HepG2 (cell line): ENCODE data around the gene NRAS. TPM values are rescaled to one million over a fixed set of nuclear protein-coding genes. Genes with fewer than 3 reads are reported as not detected.

Source experiments
- ATAC-seq: fragments of 200-7000 bp; cut with Tn5 transposase; 3 replicates; pipeline ENCODE4 v1.9.1; 2020; ENCODE audit warnings: mild to moderate bottlenecking, moderate library complexity
- BruUV-seq: library from RNA; stranded (reverse); fragments of 400-500 nt; replicated peaks from 2 replicates; lab custom pipeline; 2021; lab: Mats Ljungman, UMichigan
- CTCF ChIA-PET: fragments of 300-600 bp; formaldehyde crosslinking; extraction: SDS; loops from one replicate; lab custom pipeline; 2021; ENCODE audit warnings: low total read pairs, inconsistent platforms, low intra/inter-chr PET ratio; lab: Yijun Ruan, JAX
- POLR2A ChIA-PET: fragments of 350-600 bp; sonication (Branson Sonifier 250); formaldehyde crosslinking; loops from one replicate; lab custom pipeline; 2020; ENCODE audit warnings: antibody characterized with exemption, inconsistent platforms; lab: Yijun Ruan, JAX
- DNase-seq: peaks from one replicate; pipeline ENCODE4 v3.0.0-alpha.2; 2015; ENCODE audit warnings: low spot score
- FAIRE-seq: peaks from 3 replicates; lab custom pipeline; 2011; peaks lifted over from hg19 to GRCh38; lab: Jason Lieb, UNC
- H2AFZ ChIP-seq: one replicate; pipeline ENCODE4 v1.6.1; 2011; ENCODE audit warnings: low read length, inconsistent platforms
- H3K27ac ChIP-seq: fragments of 300-600 bp; 3 replicates; pipeline ENCODE4 v1.8.0; 2011; ENCODE audit warnings: mixed run types, mild to moderate bottlenecking, mixed read lengths, low read length, inconsistent platforms; ENCODE audit not compliant: insufficient read depth; ENCODE audit errors: extremely low read length
- H3K27me3 ChIP-seq, 2 experiments: fragments of 200-600 bp in 1 of 2; 2 replicates in 1 of 2; 3 replicates in 1 of 2; pipeline versions ENCODE4 v1.6.0 to v1.8.0; 2011; ENCODE audit warnings: low read length in 2 of 2, mild to moderate bottlenecking in 2 of 2, moderate library complexity in 2 of 2, inconsistent platforms in 1 of 2; ENCODE audit not compliant: insufficient read depth in 2 of 2, control insufficient read depth in 1 of 2
- H3K36me3 ChIP-seq, 2 experiments: fragments of 200-600 bp in 1 of 2; replicated peaks in 1 of 2; 2 replicates in 1 of 2; 3 replicates in 1 of 2; pipeline versions ENCODE4 v1.5.1 to v1.8.0; 2011; ENCODE audit warnings: low read length in 2 of 2, inconsistent platforms in 1 of 2; ENCODE audit not compliant: insufficient read depth in 2 of 2, control insufficient read depth in 1 of 2
- H3K4me1 ChIP-seq: 2 replicates; pipeline ENCODE4 v1.5.1; 2012; ENCODE audit warnings: low read length, inconsistent platforms; ENCODE audit not compliant: insufficient read depth
- H3K4me2 ChIP-seq: 2 replicates; pipeline ENCODE4 v1.6.0; 2011; ENCODE audit warnings: low read depth, low read length, inconsistent platforms
- H3K4me3 ChIP-seq, 3 experiments: fragments of 200-600 bp in 1 of 3; sonication (generic), shearing (Covaris generic) in 1 of 3; replicated peaks in 1 of 3; 2 replicates each; pipeline ENCODE4 v1.5.1; 2011 to 2016; ENCODE audit warnings: low read length in 3 of 3, inconsistent platforms in 2 of 3, low read depth in 2 of 3, mild to moderate bottlenecking in 2 of 3, control low read depth in 1 of 3, mixed read lengths in 1 of 3; ENCODE audit not compliant: insufficient read depth in 1 of 3
- H3K79me2 ChIP-seq: one replicate; pipeline ENCODE4 v1.6.1; 2011; ENCODE audit warnings: low read length, inconsistent platforms; ENCODE audit not compliant: insufficient read depth
- H3K9ac ChIP-seq: 2 replicates; pipeline ENCODE4 v1.6.0; 2011; ENCODE audit warnings: mild to moderate bottlenecking, low read depth, low read length, inconsistent platforms; ENCODE audit not compliant: insufficient read depth
- H3K9me3 ChIP-seq: 2 replicates; pipeline ENCODE4 v1.5.1; 2012; ENCODE audit warnings: mild to moderate bottlenecking, low read length
- H4K20me1 ChIP-seq: 2 replicates; pipeline ENCODE4 v1.6.0; 2011; ENCODE audit warnings: inconsistent platforms, mild to moderate bottlenecking, low read length, moderate library complexity; ENCODE audit not compliant: insufficient read depth
- CC2D1A ChIP-seq: sonication (generic); formaldehyde crosslinking; IDR thresholded peaks from 2 replicates; pipeline ENCODE4 v1.8.1; 2023; ENCODE audit warnings: mild to moderate bottlenecking, missing genetic modification reagents
- ETS1 ChIP-seq: sonication (generic); formaldehyde crosslinking; IDR thresholded peaks from 2 replicates; pipeline ENCODE4 v1.4.0; 2020; ENCODE audit warnings: missing genetic modification reagents
- IRF2 ChIP-seq: IDR thresholded peaks from 2 replicates; pipeline ENCODE4 v1.6.1; 2018; ENCODE audit warnings: missing genetic modification reagents, missing compliant biosample characterization
- JUNB ChIP-seq: sonication (generic); formaldehyde crosslinking; IDR thresholded peaks from 2 replicates; pipeline ENCODE4 v1.8.0; 2022; ENCODE audit warnings: missing genetic modification reagents, mild to moderate bottlenecking, borderline replicate concordance
- MXI1 ChIP-seq: IDR thresholded peaks from 3 replicates; pipeline ENCODE4 v1.6.1; 2012; ENCODE audit warnings: low read depth, low read length, inconsistent platforms, borderline replicate concordance
- NCOR1 ChIP-seq: fragments of 200-600 bp; sonication (generic); IDR thresholded peaks from 2 replicates; pipeline ENCODE4 v1.7.0; 2017; ENCODE audit warnings: antibody characterized with exemption, low read length, borderline replicate concordance
- SIN3A ChIP-seq: IDR thresholded peaks from 2 replicates; pipeline ENCODE4 v1.6.1; 2011; ENCODE audit warnings: low read depth, mild to moderate bottlenecking, control low read depth, low read length, borderline replicate concordance
- SOX13 ChIP-seq, 3 experiments: fragments of 450-650 bp in 1 of 3; sonication (generic) in 1 of 3; formaldehyde crosslinking in 1 of 3; IDR thresholded peaks in 2 of 3; conservative IDR thresholded peaks in 1 of 3; 2 replicates each; pipeline versions ENCODE4 v1.5.0 to v1.6.1; 2016 to 2020; ENCODE audit warnings: antibody characterized with exemption in 1 of 3, mild to moderate bottlenecking in 1 of 3, missing compliant biosample characterization in 1 of 3, missing genetic modification reagents in 1 of 3, moderate library complexity in 1 of 3
- SOX5 ChIP-seq: IDR thresholded peaks from 2 replicates; pipeline ENCODE4 v1.6.1; 2016; ENCODE audit warnings: borderline replicate concordance
- YEATS2 ChIP-seq: sonication (generic); formaldehyde crosslinking; IDR thresholded peaks from 2 replicates; pipeline ENCODE4 v1.4.0; 2020; ENCODE audit warnings: missing genetic modification reagents, borderline replicate concordance
- ZFP37 ChIP-seq: sonication (generic); formaldehyde crosslinking; IDR thresholded peaks from 2 replicates; pipeline ENCODE4 v1.4.0; 2020; ENCODE audit warnings: missing genetic modification reagents, borderline replicate concordance
- ZKSCAN8 ChIP-seq: IDR thresholded peaks from 2 replicates; pipeline ENCODE4 v1.6.1; 2016; ENCODE audit warnings: borderline replicate concordance, missing genetic modification reagents, missing compliant biosample characterization
- ZMYM2 ChIP-seq: sonication (generic); formaldehyde crosslinking; IDR thresholded peaks from 2 replicates; pipeline ENCODE4 v1.8.0; 2022; ENCODE audit warnings: mild to moderate bottlenecking, missing genetic modification reagents
- ZNF138 ChIP-seq: sonication (generic); formaldehyde crosslinking; IDR thresholded peaks from 2 replicates; pipeline ENCODE4 v1.5.0; 2020; ENCODE audit warnings: mild to moderate bottlenecking, low read depth, missing genetic modification reagents
- ZNF260 ChIP-seq: sonication (generic); formaldehyde crosslinking; IDR thresholded peaks from 2 replicates; pipeline ENCODE4 v1.4.0; 2020; ENCODE audit warnings: missing genetic modification reagents, low read depth, mild to moderate bottlenecking, borderline replicate concordance
- ZNF460 ChIP-seq: sonication (generic); formaldehyde crosslinking; IDR thresholded peaks from 2 replicates; pipeline ENCODE4 v1.5.1; 2020; ENCODE audit warnings: missing genetic modification reagents, mild to moderate bottlenecking, borderline replicate concordance
- ZNF800 ChIP-seq: sonication (generic); formaldehyde crosslinking; IDR thresholded peaks from 2 replicates; pipeline ENCODE4 v1.4.0; 2020; ENCODE audit warnings: missing genetic modification reagents
- ZSCAN22 ChIP-seq: sonication (generic); formaldehyde crosslinking; IDR thresholded peaks from 2 replicates; pipeline ENCODE4 v1.4.0; 2020; ENCODE audit warnings: mild to moderate bottlenecking, missing genetic modification reagents
- WGBS: methylation state at CpG from one replicate; pipeline ENCODE4 v1.1.6; 2017; ENCODE audit warnings: low lambda C conversion rate; 5-methylcytosine and 5-hydroxymethylcytosine counted together
- in situ Hi-C: cut with HindIII; loops from 2 replicates; pipeline ENCODE4 v1.10.0; 2017; ENCODE audit warnings: low pct_unique_long_range_greater_than_20kb; ENCODE audit not compliant: extremely low pct_ligation_motif_present
- intact Hi-C: fragments of 100-400 bp; cut with micrococcal nuclease; formaldehyde crosslinking; loops from one replicate; pipeline ENCODE4 v1.10.0; 2022; ENCODE audit not compliant: unreplicated experiment
- polyA plus RNA-seq, 8 experiments: library from polyadenylated mRNA; depleted of rRNA in 3 of 8; stranded (reverse) in 7 of 8; unstranded in 1 of 8; fragments of >200 nt; fragmentation: Illumina TruSeq in 4 of 8; extraction: Trizol in 4 of 8; gene quantifications; 2 replicates each; pipeline versions ENCODE4 v1.2.1 to v1.2.3, GENCODE V29; 2011 to 2016; ENCODE audit warnings: low read depth in 4 of 8, missing spikeins in 1 of 8, mixed read lengths in 1 of 8; ENCODE audit not compliant: insufficient read depth in 1 of 8
- total RNA-seq, 5 experiments: library from RNA; depleted of rRNA; stranded (reverse); fragments of >200 nt; fragmentation: Illumina TruSeq; extraction: Trizol; gene quantifications; 2 replicates each; pipeline ENCODE4 v1.2.3, GENCODE V29; 2016; ENCODE audit warnings: low read depth in 1 of 5
- TF ChIP-seq, protein P1 (sequence below): sonication (generic); formaldehyde crosslinking; IDR thresholded peaks from 2 replicates; pipeline ENCODE4 v1.4.0; 2020; ENCODE audit warnings: missing genetic modification reagents

Gene NRAS
- total and polyA plus RNA-seq, 2 of the 13 experiments (the other 11 are each of a cell fraction or from before 2014, with no cell fraction given): 38.6 to 58.8 TPM

DNA sequence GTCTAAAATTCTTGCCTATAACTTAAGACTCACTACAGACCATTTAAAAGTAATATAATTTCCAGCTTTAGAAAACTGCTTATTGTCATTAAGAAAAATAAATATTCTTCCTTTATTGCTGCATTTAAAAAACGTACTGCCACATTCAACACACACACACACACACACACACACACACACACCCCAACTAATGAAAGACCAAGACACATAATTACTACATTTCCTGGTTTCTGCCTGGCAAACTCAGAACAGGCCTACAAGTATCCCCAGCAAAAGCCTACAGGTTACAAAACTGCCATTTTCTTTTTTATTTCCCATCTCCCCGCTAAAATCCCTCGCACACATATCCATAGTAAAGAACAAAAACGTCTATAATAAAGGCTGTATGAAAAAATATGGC is 48.2 kb downstream of the NRAS start:
- intact Hi-C loops: no loop called here
- POLR2A ChIA-PET: interaction anchor here (1.0 kb wide), 1 partner anchor 112 kb away, joined by 3 read pairs; the partner anchor contains the start of gene SIKE1

More for the DNA sequence above, 48.2 kb downstream of the NRAS start:
- TF ChIP-seq ZNF800 (CRISPR knock-in tag): no peak
- TF ChIP-seq SOX13 (IDR thresholded peaks at IDR 0.05): no peak
- no peak for TF ChIP-seq SOX13 (CRISPR knock-in tag; conservative IDR thresholded peaks at IDR 0.05 in 1 of 2, IDR thresholded peaks at IDR 0.05 in 1 of 2)
- TF ChIP-seq JUNB (CRISPR knock-in tag): no peak
- no peak for TF ChIP-seq ETS1 (CRISPR knock-in tag)
- no peak for TF ChIP-seq SIN3A
- no peak for TF ChIP-seq MXI1
- TF ChIP-seq YEATS2 (CRISPR knock-in tag): no peak
- no peak for TF ChIP-seq ZFP37 (CRISPR knock-in tag)
- no peak for TF ChIP-seq ZMYM2 (CRISPR knock-in tag)
- no peak for TF ChIP-seq IRF2
- TF ChIP-seq ZKSCAN8 (CRISPR knock-in tag): no peak
- TF ChIP-seq ZNF460 (CRISPR knock-in tag): no peak
- TF ChIP-seq ZNF138 (CRISPR knock-in tag): no peak
- TF ChIP-seq, protein P1, sequence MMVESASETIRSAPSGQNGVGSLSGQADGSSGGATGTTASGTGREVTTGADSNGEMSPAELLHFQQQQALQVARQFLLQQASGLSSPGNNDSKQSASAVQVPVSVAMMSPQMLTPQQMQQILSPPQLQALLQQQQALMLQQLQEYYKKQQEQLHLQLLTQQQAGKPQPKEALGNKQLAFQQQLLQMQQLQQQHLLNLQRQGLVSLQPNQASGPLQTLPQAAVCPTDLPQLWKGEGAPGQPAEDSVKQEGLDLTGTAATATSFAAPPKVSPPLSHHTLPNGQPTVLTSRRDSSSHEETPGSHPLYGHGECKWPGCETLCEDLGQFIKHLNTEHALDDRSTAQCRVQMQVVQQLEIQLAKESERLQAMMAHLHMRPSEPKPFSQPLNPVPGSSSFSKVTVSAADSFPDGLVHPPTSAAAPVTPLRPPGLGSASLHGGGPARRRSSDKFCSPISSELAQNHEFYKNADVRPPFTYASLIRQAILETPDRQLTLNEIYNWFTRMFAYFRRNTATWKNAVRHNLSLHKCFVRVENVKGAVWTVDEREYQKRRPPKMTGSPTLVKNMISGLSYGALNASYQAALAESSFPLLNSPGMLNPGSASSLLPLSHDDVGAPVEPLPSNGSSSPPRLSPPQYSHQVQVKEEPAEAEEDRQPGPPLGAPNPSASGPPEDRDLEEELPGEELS (CRISPR knock-in tag): no peak
- TF ChIP-seq ZSCAN22 (CRISPR knock-in tag): no peak
- TF ChIP-seq SOX5 (CRISPR knock-in tag): no peak
- no peak for TF ChIP-seq CC2D1A
- TF ChIP-seq ZNF260 (CRISPR knock-in tag): no peak
- TF ChIP-seq NCOR1: no peak
- TF ChIP-seq, all 625 proteins: peak for 0
- no peaks in the 10 kb centered on the region for H3K9me3 ChIP-seq
- no peak overlapping the region for H3K27ac ChIP-seq
- no peak overlapping the region for H3K4me2 ChIP-seq
- no peak overlapping the region for H3K4me3 ChIP-seq
- H3K36me3 ChIP-seq: no peaks in the 10 kb centered on the region
- peaks cover 0 to 21% of the 10 kb centered on the region in 2 experiments; a peak in 1 of 5 replicates for H3K27me3 ChIP-seq
- no peaks in the 10 kb centered on the region for H4K20me1 ChIP-seq
- no peak for ATAC-seq
- H3K79me2 ChIP-seq: no peaks in the 10 kb centered on the region
- BruUV-seq: no TSS peak
- CTCF ChIA-PET: no interaction called here
- 31% methylated on average over 4 of the region's 4 CpGs for WGBS
- no peak for FAIRE-seq
- H3K4me1 ChIP-seq: peaks cover 17% of the 10 kb centered on the region
- in situ Hi-C loops: no loop called here
- H2AFZ ChIP-seq: no peak overlapping the region
- DNase-seq: no peak
- H3K9ac ChIP-seq: no peak overlapping the region
